ENCODE measurements around the gene TDP1.

Gene TDP1

DNA sequence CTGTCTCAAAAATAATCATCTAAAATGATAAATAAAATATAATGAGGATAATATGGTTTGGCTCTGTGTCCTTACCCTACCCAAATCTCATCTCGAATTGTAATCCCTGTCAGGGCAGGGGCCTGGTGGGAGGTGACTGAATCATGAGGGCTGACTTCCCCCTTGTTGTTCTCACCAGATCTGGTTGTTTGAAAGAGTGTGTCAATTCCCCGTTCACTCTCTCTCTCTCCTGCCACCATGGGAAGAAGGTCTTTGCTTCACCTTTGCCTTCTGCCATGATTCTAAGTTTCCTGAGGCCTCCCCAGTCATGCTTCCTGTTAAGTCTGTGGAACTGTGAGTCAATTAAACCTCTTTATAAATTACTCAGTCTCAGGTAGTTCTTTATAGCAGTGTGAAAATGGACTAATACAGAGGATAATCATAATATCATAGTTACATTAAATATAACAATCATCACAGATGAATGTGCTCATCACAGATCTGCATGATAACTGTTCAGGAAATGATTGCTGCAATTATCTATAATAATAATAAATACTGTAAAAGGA, 13.8 kb upstream of the TDP1 start:
- DNase-seq (ENCODE audit: low spot score) = no peak

DNA sequence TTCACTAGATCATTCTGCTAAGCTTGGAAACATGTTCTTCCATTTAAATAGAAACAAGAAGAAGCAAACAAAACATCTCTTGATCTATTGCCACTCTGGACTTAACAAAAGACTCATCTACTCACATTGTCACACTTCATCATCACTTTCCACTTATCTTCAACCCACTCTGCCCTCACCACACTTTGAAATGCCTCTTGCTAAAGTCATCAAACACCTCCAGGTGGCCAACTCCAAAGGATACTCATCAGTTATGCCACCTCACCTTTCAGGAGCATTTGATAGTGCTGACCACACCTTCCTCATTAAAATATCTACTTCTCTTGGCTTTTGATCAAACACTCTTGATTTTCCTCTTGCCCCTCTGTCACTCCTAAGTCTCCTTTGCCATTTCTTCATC, 8.4 kb upstream of the TDP1 start:
- DNase-seq (ENCODE audit: low spot score) = no peak

DNA sequence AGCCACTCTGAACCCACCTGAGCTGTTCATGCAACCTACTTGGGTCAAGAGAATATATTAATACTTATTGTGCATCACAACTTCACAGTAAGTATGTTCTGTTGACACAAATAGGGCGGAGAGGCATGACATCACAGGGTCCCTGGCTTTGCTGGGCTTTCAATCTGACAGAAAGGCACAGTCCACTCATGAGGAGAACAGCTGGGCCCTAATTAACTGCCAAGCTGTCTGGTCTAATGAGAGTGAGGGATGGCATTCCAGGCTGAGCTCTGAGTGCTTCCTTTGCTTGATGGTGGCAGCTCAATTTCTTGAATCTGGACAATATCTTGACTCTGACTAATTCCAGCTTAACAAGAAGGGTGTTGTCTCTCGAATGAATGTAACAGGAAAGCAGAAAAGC, 3.2 kb upstream of the TDP1 start:
- no peak for DNase-seq (ENCODE audit: low spot score)

DNA sequence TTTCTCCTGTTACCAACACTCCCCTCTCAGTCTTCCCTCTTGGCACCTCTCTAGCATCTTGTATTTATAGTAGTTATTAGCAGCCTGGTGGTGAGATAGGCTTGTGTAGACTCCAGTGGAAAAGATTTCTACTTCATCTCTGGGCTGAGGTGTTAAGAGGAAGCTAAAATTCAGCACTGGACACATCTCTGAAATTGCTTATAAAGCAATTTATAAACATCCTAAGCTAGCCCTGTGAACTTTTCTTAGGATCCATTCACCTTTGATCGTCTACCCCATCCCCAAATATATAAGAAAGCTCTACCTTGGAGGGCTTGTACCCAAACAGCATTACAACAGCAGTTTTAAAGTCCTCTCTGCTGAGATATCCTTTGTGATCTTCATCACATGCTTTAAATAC, 2.1 kb upstream of the TDP1 start:
- DNase-seq (ENCODE audit: low spot score) = no peak

DNA sequence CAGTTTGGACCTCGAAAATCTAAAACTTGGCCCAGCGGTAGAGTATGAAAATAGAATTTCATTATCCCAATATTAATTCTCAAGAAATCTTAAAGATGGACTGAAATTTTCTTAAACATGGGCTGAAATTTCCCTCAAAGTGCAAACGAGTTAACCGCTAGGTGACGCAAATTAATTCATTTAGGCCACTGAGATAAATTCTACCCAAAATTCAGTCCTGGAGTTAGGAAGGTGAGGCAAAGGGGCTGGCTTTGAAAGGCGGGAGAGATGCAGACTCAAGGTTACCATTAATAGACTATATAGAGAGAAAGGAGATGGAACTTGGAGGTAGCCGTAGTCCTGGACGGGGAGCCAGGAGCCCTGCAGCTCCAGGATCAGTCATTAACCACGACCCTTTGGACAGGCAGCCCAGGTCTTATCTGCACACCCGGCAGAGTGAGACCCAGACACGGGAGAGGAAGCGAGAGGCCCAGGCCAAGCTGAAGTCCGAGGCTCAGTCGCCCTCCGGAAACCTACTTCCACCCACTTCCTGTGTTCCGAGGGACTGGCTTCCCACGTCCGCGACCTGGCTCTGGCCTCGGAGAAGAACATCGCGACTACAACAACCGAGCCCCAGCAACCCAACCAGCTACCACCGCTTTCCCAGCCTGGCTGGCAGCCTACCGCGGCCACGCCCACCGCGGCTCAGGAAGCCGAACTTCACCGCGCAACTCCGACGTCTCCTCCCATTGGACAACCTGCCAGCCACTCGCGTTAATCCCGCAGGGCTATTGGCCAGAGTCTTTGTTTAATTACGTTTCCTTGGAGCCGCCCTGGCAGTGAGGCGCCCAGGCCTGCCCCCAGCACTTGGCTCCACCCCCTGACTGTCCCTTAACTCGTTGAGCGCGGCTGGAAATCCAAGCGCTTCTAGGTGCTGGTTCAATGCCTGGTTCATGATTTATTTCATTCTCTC, 1.4 kb upstream of the TDP1 start, which contains the start of gene EFCAB11:
TSS of gene EFCAB11 (minus strand) at position 661 of the 952 bp plus-strand sequence. CDS start at position 591, 70 bp downstream.
- DNase-seq (ENCODE audit: low spot score) = peak; percentile 96

DNA sequence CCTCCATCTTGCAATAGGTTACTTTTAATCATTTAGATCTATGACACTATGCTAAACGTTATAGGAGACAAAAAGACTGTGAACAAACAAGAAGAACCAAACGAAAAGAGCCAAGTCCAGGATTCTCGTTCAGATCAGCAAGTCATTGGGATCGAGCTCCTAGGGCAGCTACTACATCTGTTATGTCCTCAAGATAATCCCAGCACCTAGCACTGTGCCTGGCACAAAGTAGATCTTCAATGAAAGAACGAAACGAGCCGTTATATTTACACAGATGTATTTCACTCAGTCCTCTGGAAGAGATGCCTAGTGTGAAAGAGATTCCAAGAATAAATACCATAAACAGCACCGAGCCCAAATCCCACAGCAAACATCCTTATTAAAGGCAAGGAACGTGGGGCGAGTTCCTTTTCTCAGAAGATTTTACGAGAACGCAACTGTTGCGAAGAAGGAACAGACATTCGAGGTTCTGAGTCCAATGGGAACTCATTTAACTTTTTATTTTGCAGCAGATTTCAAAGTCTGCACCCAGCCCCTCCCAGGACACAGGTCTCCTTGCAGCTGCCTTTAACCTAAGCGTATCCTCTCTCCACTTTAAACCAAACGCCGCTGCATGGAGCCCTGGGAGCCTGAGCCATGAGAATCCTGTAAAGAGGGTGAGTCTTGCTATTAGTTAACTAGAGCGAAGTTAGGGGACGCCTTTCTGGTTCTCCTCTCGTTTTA, 544 bp upstream of the TDP1 start:
- DNase-seq (ENCODE audit: low spot score) = no peak

DNA sequence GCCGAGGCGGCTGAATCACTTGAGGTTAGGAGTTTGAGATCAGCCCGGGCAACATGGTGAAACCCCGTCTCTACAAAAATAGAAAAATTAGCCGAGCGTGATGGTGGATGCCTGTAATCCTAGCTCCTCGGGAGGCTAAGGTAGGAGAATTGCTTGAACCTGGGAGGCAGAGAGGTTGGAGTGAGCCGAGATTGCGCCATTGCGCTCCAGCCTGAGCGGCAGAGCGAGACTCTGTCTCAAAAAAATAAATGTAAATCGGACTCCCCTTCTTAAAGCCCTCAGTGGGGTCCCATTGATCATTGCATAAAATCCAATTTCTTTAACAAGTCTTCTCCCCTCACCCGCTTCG, 908 bp downstream of the TDP1 start:
- DNase-seq (ENCODE audit: low spot score) = no peak

DNA sequence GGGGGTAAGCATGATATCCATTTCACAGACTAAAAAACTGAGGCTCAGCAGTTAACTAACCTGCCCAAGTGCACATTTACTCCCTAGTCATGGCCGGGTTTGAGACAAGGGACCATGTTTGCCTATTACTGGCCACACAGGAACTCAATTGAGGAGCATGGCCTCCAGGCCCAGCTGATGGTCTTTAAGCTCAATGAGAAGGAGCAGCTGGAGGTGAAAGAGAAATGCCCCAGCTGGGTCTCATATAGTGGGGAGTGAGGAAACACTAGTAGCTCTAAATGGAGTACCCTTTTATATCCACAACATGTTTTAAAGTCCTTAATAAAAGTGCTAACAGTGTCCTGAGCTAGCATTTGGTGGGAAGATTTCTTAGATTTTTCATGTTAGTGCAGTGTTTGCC, 1.6 kb downstream of the TDP1 start:
- no peak for DNase-seq (ENCODE audit: low spot score)

DNA sequence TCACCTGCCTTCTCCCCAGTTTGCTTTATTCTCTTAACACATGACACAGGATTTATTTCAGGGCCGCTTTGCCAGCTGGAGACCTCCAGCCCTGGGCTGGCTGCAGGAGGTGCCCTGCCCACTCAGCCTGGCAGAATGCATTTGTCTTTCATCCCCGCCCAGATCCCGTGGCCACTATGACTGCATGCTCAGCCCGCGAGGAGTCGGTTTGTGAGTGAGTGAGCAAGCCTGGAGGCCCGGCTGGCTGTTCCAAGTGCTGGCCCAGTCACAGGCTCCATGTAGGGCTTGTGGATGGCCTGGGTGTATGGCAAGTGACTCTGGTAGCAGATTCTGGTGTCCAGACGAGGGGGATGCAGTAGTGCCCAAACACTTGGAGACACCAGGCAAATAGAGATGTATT, 2.1 kb downstream of the TDP1 start:
- DNase-seq (ENCODE audit: low spot score) = no peak

DNA sequence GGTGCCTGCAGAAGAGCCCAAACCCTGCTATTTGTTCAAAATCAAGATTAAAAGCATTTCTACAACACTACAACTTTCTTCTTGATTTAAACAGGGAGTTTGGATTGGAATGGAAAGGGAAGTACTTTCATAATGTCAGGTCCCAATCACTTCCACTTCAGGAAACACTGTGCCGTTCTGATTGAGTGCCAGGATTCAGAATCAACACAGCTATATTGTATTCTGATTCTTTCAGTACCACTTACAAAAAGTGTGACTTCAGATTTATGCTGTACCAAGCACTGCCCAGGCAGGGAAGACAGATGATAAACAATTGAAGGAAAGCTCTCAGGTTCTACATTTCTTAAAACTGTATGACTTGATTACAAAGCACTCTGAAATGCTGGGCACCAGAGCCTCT, 3.2 kb downstream of the TDP1 start:
- no peak for DNase-seq (ENCODE audit: low spot score)

DNA sequence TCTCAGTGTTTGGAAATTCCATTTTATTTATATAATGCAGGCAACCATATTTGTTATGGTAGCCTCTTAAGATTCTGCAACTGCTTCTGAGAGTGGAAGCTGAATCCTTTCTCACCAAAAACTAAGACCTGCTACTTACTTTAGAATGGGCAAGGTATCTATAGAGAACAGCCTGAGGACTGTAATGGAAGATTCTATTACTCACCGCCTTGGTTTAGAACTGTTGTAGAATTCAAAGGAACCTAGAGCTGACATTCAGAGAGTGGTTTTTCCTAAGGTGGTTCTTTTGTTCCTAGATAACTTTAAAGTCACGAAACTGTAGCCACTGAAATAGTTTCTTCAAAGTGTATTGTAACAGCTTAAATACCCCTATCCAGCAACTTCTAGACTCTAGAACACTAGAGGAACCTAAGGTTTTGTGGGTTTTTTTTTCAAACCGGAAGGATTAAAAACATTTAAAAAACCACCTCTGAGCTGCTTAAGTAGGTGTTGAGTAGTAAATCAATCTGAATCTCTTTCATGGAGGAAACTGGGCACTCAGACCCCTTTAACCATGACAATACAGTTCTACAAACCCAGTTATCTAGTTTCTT, 4.2 kb downstream of the TDP1 start:
- DNase-seq (ENCODE audit: low spot score) = peak; percentile 22

DNA sequence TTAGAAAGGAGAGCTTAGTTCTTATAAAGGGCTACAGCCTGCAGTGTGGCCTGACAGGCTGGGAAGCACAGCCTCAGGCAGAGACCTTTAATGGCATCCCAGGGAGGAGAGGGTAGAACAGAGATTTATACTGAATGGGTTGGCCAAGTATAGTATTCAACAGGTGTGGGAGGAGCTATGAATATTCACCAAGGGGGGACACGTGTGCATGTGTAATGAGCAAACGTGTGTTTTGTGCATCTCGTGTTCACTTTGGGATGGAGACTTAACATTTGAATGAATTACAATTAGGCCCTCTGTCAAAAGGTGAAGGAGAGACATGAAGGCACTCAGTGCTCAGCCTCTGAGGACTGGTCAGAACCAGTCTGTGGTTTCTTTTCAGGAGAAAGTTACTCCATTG, 5.2 kb downstream of the TDP1 start:
- no peak for DNase-seq (ENCODE audit: low spot score)

DNA sequence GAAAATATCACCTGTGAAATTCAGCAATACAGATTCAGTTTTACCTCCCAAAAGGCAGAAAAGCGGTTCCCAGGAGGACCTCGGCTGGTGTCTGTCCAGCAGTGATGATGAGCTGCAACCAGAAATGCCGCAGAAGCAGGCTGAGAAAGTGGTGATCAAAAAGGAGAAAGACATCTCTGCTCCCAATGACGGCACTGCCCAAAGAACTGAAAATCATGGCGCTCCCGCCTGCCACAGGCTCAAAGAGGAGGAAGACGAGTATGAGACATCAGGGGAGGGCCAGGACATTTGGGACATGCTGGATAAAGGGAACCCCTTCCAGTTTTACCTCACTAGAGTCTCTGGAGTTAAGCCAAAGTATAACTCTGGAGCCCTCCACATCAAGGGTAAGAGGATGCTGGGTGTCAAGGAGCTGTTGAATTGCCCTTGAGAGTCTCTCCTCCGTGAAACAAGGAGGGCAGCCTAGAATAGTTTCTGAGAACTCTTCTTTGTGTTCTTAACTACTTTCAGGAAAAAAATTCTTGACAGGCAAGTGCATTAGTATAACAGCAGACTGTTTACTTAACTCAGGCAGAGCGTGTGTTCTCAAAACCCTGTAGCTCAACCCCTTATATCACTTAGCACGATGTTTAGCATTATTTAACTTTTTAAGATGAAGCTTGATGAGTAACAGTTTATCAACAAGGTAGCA, 7.7 kb downstream of the TDP1 start:
- no peak for DNase-seq (ENCODE audit: low spot score)

DNA sequence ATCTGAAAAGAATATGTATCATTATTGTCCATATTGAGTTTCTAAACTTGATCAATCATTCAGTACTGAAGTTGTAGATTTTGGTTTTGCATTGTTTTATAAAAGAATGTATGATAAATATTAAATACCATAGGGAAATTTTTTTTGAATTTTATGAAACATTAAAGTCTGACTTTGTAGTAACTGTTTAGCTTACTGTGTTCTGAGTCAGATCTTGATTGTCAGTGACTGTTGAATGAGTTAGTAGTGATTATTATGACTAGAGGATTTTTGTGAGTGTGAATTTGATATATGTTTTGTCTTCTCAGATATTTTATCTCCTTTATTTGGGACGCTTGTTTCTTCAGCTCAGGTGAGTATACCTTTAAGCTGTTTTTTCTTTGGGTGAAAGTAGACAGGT, 10.1 kb downstream of the TDP1 start:
- no peak for DNase-seq (ENCODE audit: low spot score)

DNA sequence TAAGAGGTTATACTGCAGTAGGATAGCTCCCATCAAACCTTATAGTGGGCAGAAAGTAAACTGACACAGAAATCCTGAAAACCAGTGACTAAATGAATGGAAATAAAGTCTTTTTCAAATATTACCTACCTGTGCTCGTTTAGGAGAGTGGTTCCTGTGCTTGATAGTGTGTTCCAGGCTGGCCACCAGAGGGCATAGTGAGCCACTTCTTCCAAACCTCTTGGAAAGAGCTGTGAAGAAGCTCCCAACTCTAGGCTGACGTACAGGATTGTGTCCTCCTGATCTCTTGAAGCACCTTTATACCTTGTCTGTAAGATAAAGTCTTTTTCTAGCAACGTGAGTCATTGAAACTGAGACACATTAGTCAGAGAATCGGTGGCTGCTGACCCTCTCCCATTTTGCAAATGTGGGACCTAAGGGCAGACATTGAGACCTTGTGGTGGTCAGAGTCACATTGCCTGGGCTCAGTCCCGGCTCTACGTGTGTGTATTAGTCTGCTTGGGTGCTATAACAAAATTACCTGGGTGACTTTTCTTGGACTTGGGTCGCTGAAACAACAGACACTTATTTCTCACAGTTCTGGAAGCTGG, 17.6 kb downstream of the TDP1 start:
- DNase-seq (ENCODE audit: low spot score) = peak; percentile 39

DNA sequence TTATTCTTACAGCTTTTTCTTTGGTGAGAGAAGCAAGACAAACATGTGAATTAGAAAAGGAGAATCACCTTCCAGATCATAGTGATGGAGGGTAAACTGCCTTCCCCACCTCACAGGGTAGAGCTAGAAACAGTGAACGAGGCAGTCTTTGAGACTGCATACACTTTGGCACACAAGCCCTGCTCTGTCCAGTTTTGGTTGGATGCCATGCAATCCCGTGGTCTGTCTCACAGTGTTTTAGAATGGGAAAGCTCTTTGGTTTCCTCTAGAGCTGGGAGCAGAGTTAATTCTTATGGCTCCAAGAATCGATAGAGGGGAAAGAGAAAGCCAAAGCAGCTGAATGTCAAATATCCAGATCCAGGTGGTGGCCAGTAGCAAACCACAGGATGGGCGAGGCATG, 21.9 kb downstream of the TDP1 start:
- DNase-seq (ENCODE audit: low spot score) = no peak

DNA sequence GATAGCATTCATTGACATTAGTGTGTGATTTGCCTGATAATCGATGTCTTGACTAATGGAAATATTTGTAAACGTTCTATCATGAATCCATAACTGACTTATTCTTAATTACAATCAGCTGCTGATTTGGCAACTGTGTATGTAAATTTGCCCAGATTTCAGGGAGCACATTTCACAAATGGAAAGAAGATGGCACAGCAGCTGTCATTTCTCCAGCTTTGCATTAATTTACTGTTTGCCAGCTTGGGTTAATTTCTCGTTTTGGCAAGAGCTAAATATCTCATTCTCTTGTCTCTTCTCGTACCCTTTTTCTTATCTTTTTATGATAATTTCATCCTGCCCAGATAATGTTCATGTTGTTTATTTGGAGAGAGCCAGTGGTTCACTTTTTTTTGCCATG, 22.9 kb downstream of the TDP1 start:
- no peak for DNase-seq (ENCODE audit: low spot score)

DNA sequence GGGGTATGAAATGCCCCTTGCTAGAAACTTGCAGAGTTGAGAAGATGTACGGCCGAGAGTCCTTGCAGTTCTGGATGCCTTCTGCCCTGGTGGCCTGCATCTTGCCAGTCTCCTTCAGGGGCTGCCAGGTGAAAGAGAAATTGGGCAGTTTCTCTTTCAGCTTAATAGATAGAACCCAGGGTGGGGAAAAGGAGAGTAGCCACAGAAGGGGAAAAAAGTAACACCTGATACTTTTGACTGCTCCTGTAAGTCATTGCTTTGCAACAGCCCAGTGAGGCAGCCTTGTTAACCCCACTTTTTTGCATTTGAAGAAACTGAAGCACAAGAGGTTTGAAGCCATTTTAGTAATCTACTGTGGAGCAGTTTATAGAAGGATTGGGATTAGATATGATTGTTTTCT, 27.6 kb downstream of the TDP1 start:
- DNase-seq (ENCODE audit: low spot score) = no peak

DNA sequence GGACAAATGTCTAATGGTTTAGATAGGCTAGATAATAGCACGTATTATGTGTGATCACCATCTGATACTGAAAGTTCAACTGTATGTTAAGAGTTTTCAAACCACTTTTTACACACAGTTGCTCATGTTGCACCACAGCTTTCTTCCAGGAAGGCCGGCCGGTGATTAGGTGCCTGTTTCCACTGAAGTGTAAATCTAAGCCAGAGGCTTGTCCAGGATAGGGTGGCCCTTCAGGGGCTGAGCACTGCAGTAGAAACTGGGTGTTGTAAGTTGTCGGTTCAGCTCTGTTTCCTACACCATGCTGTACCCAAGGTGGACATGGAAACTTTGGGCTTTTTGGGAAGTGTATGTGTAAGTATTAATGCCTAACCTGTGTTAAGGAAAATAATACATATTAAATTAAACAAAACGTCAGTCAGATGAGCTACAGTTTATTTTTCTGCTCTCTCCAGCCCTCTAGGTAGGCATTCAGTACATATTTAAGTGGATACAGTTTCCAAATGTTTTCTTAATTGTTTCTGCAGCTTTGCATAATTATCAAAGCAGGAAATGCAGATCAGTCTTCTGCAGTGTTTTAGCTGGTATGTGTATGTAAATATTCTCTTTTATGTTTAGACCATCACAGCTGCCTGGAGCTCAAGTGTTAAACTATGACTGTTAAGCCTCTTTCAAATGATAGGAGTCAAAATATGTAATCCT, 30.9 kb downstream of the TDP1 start:
- no peak for DNase-seq (ENCODE audit: low spot score)

DNA sequence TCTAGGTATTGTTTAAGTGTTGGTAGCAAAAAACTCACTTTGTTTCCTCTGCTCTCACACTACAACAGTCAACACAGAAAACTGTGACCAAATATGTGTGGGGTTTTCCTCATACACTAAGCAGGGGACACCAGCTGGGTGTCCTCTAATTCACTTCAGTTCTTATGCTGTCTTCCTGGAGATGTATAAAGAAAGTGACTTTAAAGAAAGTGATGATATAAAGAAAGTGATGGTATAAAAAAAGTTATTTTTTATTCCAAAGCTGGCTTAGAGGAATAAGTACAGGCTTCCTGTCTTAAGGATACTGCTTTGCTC, 31.4 kb downstream of the TDP1 start:
- no peak for DNase-seq (ENCODE audit: low spot score)

DNA sequence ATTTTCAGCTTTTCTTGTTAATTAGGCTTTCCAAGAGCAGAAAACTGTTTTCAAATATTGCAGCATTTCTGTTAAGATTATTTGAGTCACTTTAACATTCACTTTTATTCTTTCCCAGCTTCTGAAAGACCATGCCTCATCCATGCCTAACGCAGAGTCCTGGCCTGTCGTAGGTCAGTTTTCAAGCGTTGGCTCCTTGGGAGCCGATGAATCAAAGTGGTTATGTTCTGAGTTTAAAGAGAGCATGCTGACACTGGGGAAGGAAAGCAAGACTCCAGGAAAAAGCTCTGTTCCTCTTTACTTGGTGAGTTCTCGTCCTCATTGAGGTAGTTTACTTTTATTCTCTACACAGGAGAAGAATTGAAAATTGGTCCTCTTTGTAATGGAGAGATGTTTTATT, 33.1 kb downstream of the TDP1 start:
- DNase-seq (ENCODE audit: low spot score) = no peak
